H1 (cell line): ENCODE data around the gene SIPA1L3. TPM values are rescaled to one million over a fixed set of nuclear protein-coding genes. Genes with fewer than 3 reads are reported as not detected.

Experiments used
- CTCF ChIA-PET: fragments of 300-600 bp; sonication (Branson Sonifier 250); formaldehyde crosslinking; loops from one replicate; lab custom pipeline; 2021; ENCODE audit not compliant: partially characterized antibody; lab: Charles Lee
- POLR2A ChIA-PET: fragments of 300-600 bp; sonication (Branson Sonifier 250); formaldehyde crosslinking; loops from one replicate; lab custom pipeline; 2021; ENCODE audit warnings: inconsistent platforms; ENCODE audit not compliant: partially characterized antibody; lab: Charles Lee
- DNase-seq, 2 experiments: peaks; one replicate each; pipeline versions ENCODE4 v3.0.0 to v3.0.0-alpha.2; 2010 to 2022; ENCODE audit warnings: low spot score in 2 of 2, low read depth in 1 of 2, mixed read lengths in 1 of 2
- FAIRE-seq: peaks from 2 replicates; lab custom pipeline; 2011; peaks lifted over from hg19 to GRCh38; lab: Jason Lieb, UNC
- H2AFZ ChIP-seq: 2 replicates; pipeline ENCODE4 v1.8.1; 2012; ENCODE audit warnings: low read length, inconsistent platforms
- H2AK5ac ChIP-seq: 2 replicates; pipeline ENCODE4 v1.6.1; 2013; ENCODE audit warnings: low read depth, low read length
- H2BK120ac ChIP-seq: replicated peaks from 2 replicates; pipeline ENCODE3; 2013; ENCODE audit warnings: low read depth, low read length, inconsistent platforms
- H2BK12ac ChIP-seq: 2 replicates; pipeline ENCODE4 v1.6.1; 2013; ENCODE audit warnings: low read depth, low read length
- H2BK15ac ChIP-seq: 2 replicates; pipeline ENCODE4 v1.6.1; 2013; ENCODE audit warnings: low read length
- H2BK20ac ChIP-seq: 2 replicates; pipeline ENCODE4 v1.6.1; 2013; ENCODE audit warnings: low read length
- H2BK5ac ChIP-seq: 2 replicates; pipeline ENCODE4 v1.6.1; 2013; ENCODE audit warnings: low read depth, low read length
- H3K14ac ChIP-seq: 2 replicates; pipeline ENCODE4 v1.6.1; 2013; ENCODE audit warnings: inconsistent platforms; ENCODE audit not compliant: insufficient read length
- H3K18ac ChIP-seq: 2 replicates; pipeline ENCODE4 v1.6.1; 2013; ENCODE audit warnings: low read length; ENCODE audit errors: extremely low read depth
- H3K23ac ChIP-seq: 2 replicates; pipeline ENCODE4 v1.6.1; 2013; ENCODE audit warnings: inconsistent platforms; ENCODE audit not compliant: insufficient read length
- H3K23me2 ChIP-seq: 2 replicates; pipeline ENCODE4 v1.6.1; 2013; ENCODE audit warnings: low read depth, low read length
- H3K27ac ChIP-seq: 2 replicates; pipeline ENCODE4 v1.6.1; 2011; ENCODE audit warnings: low read depth, low read length, inconsistent platforms
- H3K27me3 ChIP-seq, 4 experiments: replicated peaks in 1 of 4; 1 replicate in 1 of 4; 2 replicates in 3 of 4; pipeline versions ENCODE4 v1.6.1 to v1.8.1; 2011 to 2013; ENCODE audit warnings: low read length in 3 of 4, mild to moderate bottlenecking in 3 of 4, inconsistent platforms in 2 of 4, mixed read lengths in 2 of 4, moderate library complexity in 1 of 4; ENCODE audit not compliant: control insufficient read depth in 3 of 4, insufficient read depth in 3 of 4; ENCODE audit errors: extremely low read depth in 1 of 4
- H3K36me3 ChIP-seq, 4 experiments: 2 replicates each; pipeline versions ENCODE4 v1.6.1 to v1.8.1; 2011 to 2013; ENCODE audit warnings: mild to moderate bottlenecking in 4 of 4, low read length in 3 of 4, moderate library complexity in 2 of 4, control low read depth in 1 of 4, inconsistent platforms in 1 of 4; ENCODE audit not compliant: insufficient read depth in 4 of 4, control insufficient read depth in 2 of 4
- H3K4ac ChIP-seq: replicated peaks from 2 replicates; pipeline ENCODE3; 2013; ENCODE audit warnings: low read length, low read depth, mixed read lengths, inconsistent platforms; ENCODE audit not compliant: insufficient read length
- H3K4me1 ChIP-seq, 4 experiments: replicated peaks in 1 of 4; 1 replicate in 1 of 4; 2 replicates in 3 of 4; pipeline versions ENCODE4 v1.6.1 to v1.8.1; 2011 to 2013; ENCODE audit warnings: low read length in 3 of 4, inconsistent platforms in 2 of 4, mixed read lengths in 1 of 4; ENCODE audit not compliant: insufficient read depth in 4 of 4, control insufficient read depth in 3 of 4
- H3K4me2 ChIP-seq, 2 experiments: 2 replicates each; pipeline versions ENCODE4 v1.6.1 to v1.8.1; 2011 to 2013; ENCODE audit warnings: low read depth in 2 of 2, low read length in 2 of 2, control low read depth in 1 of 2, inconsistent platforms in 1 of 2, mild to moderate bottlenecking in 1 of 2; ENCODE audit not compliant: insufficient read depth in 1 of 2
- H3K4me3 ChIP-seq, 4 experiments: fragments of 200-600, 300-600 bp in 1 of 4; sonication (generic), shearing (Covaris generic), sonication (Bioruptor Twin) in 1 of 4; 2 replicates each; pipeline versions ENCODE4 v1.5.1 to v1.8.1; 2011 to 2016; ENCODE audit warnings: low read length in 4 of 4, low read depth in 3 of 4, control low read depth in 2 of 4, inconsistent platforms in 2 of 4, mild to moderate bottlenecking in 2 of 4, mixed read lengths in 1 of 4, moderate library complexity in 1 of 4; ENCODE audit not compliant: insufficient read depth in 2 of 4; ENCODE audit errors: extremely low read depth in 1 of 4
- H3K56ac ChIP-seq: replicated peaks from 2 replicates; pipeline ENCODE3; 2013; ENCODE audit warnings: low read depth, mild to moderate bottlenecking, mixed read lengths, low read length, inconsistent platforms; ENCODE audit not compliant: insufficient read length
- H3K79me1 ChIP-seq: 2 replicates; pipeline ENCODE4 v1.6.1; 2013; ENCODE audit warnings: low read depth, low read length, control low read depth
- H3K79me2 ChIP-seq, 2 experiments: 2 replicates each; pipeline versions ENCODE4 v1.6.1 to v1.8.1; 2012 to 2013; ENCODE audit warnings: low read length in 2 of 2, mild to moderate bottlenecking in 2 of 2, inconsistent platforms in 1 of 2; ENCODE audit not compliant: insufficient read depth in 2 of 2, control insufficient read depth in 1 of 2
- H3K9ac ChIP-seq, 4 experiments: replicated peaks in 1 of 4; 1 replicate in 1 of 4; 2 replicates in 3 of 4; pipeline versions ENCODE4 v1.6.1 to v1.8.1; 2011 to 2013; ENCODE audit warnings: low read depth in 3 of 4, low read length in 3 of 4, control low read depth in 2 of 4, mild to moderate bottlenecking in 2 of 4, moderate library complexity in 2 of 4, inconsistent platforms in 1 of 4; ENCODE audit errors: extremely low read depth in 1 of 4
- H3K9me3 ChIP-seq, 2 experiments: 2 replicates each; pipeline versions ENCODE4 v1.6.1 to v1.8.1; 2012 to 2013; ENCODE audit warnings: mild to moderate bottlenecking in 2 of 2, moderate library complexity in 2 of 2, control low read depth in 1 of 2, inconsistent platforms in 1 of 2, low read depth in 1 of 2, low read length in 1 of 2, mixed read lengths in 1 of 2; ENCODE audit not compliant: insufficient read depth in 2 of 2
- H4K20me1 ChIP-seq, 2 experiments: replicated peaks in 1 of 2; 2 replicates each; pipeline versions ENCODE3 to v1.8.1; 2011 to 2013; ENCODE audit warnings: inconsistent platforms in 2 of 2, low read length in 2 of 2, mild to moderate bottlenecking in 1 of 2; ENCODE audit not compliant: insufficient read depth in 2 of 2, control insufficient read depth in 1 of 2
- H4K5ac ChIP-seq: 2 replicates; pipeline ENCODE4 v1.6.1; 2013; ENCODE audit warnings: low read length, low read depth, mixed read lengths, inconsistent platforms; ENCODE audit not compliant: insufficient read length
- H4K8ac ChIP-seq: 2 replicates; pipeline ENCODE4 v1.8.0; 2013; ENCODE audit warnings: mild to moderate bottlenecking, moderate library complexity, low read length, inconsistent platforms; ENCODE audit not compliant: insufficient read depth; ENCODE audit errors: extremely low read depth
- H4K91ac ChIP-seq: replicated peaks from 2 replicates; pipeline ENCODE3; 2013; ENCODE audit warnings: low read length, mixed read lengths, inconsistent platforms; ENCODE audit not compliant: insufficient read length
- CEBPB ChIP-seq: IDR thresholded peaks from 2 replicates; pipeline ENCODE4 v1.6.1; 2012; ENCODE audit warnings: low read depth, low read length
- CHD1 ChIP-seq: IDR thresholded peaks from 2 replicates; pipeline ENCODE4 v1.6.1; 2012; ENCODE audit warnings: low read depth, low read length, improper control_type of control experiment
- E2F6 ChIP-seq: IDR thresholded peaks from 2 replicates; pipeline ENCODE4 v1.6.1; 2012; ENCODE audit warnings: inconsistent platforms
- FOSL1 ChIP-seq: IDR thresholded peaks from 2 replicates; pipeline ENCODE4 v1.6.1; 2011; ENCODE audit warnings: mild to moderate bottlenecking, low read depth, low read length, moderate library complexity; ENCODE audit not compliant: insufficient read depth
- KDM5A ChIP-seq: fragments of 200-600 bp; IDR thresholded peaks from 2 replicates; pipeline ENCODE4 v1.7.1; 2012; ENCODE audit warnings: mild to moderate bottlenecking, low read length, inconsistent platforms, mixed read lengths
- POU5F1 ChIP-seq: IDR thresholded peaks from 2 replicates; pipeline ENCODE4 v1.6.1; 2011; ENCODE audit warnings: low read depth, mild to moderate bottlenecking, low read length, moderate library complexity
- SIX5 ChIP-seq: IDR thresholded peaks from 2 replicates; pipeline ENCODE4 v1.6.1; 2011; ENCODE audit warnings: mild to moderate bottlenecking, low read depth, low read length
- WGBS, 2 experiments: shearing (Covaris generic) in 1 of 2; methylation state at CpG; one replicate each; pipeline versions ENCODE4 v1.1.6 to v1.1.7; 2013 to 2015; ENCODE audit warnings: low lambda C conversion rate in 2 of 2, mixed read lengths in 2 of 2, inconsistent platforms in 1 of 2, low coverage in 1 of 2, missing lambda C conversion rate in 1 of 2; ENCODE audit not compliant: insufficient replicate concordance in 2 of 2, insufficient coverage in 1 of 2, insufficient read length in 1 of 2; ENCODE audit errors: extremely low coverage in 1 of 2, missing lambda C conversion rate in 1 of 2; 5-methylcytosine and 5-hydroxymethylcytosine counted together
- polyA plus RNA-seq, 7 experiments: library from polyadenylated mRNA; depleted of rRNA in 3 of 7; stranded (reverse) in 5 of 7; unstranded in 2 of 7; fragments of >200 nt in 5 of 7; fragments of 200-250 nt in 2 of 7; gene quantifications; 1 replicate in 5 of 7; 2 replicates in 1 of 7; 4 replicates in 1 of 7; pipeline versions ENCODE4 v1.2.1 to v1.2.3, GENCODE V29; 2011 to 2013; ENCODE audit warnings: missing spikeins in 2 of 7, mixed read lengths in 2 of 7
- total RNA-seq: library from RNA; stranded (reverse); fragmentation: NEBNext Ultra II Directional; extraction: Animal tissue kit (Norgen Biotek cat#: 25700); gene quantifications from 2 replicates; pipeline ENCODE4 v1.2.1, GENCODE V29; 2021
- TF ChIP-seq, protein P1 (sequence below), 3 experiments: IDR thresholded peaks; 1 replicate in 2 of 3; 2 replicates in 1 of 3; pipeline versions ENCODE4 v1.5.1 to v1.6.1; 2011; ENCODE audit warnings: low read length in 3 of 3, mild to moderate bottlenecking in 3 of 3, inconsistent platforms in 2 of 3, low read depth in 1 of 3, moderate library complexity in 1 of 3; ENCODE audit not compliant: insufficient read depth in 1 of 3; ENCODE audit errors: control extremely low read depth in 1 of 3

The SIPA1L3 gene
- total and polyA plus RNA-seq, 2 of the 8 experiments (the other 6 are each of a cell fraction or from before 2014, with no cell fraction given): 15.0 to 54.9 TPM

- Histone ChIP-seq H2BK12ac (no peak overlapping the region; the same call in 1 of the 2 replicates), H4K91ac (no peak overlapping the region), H2BK15ac (no peak overlapping the region), H3K27me3 (no peaks in the 10 kb centered on the region), H3K56ac (no peak overlapping the region), H3K4me3 (no peak overlapping the region), H4K20me1 (peaks cover 2 to 7% of the 10 kb centered on the region in 2 experiments), H3K4me1 (peaks cover 5 to 16% (median 10%) of the 10 kb centered on the region in 4 experiments), H3K14ac (no peak overlapping the region), H3K36me3 (peaks cover 0 to 9% (median 0%) of the 10 kb centered on the region in 4 experiments; a peak in 4 of 8 replicates), H2AFZ (no peak overlapping the region)
- no peak for FAIRE-seq
- POLR2A ChIA-PET: interaction anchor here (2.2 kb wide), 1 partner anchor 126 kb away, joined by 7 read pairs; the partner anchor contains the start of gene WDR87
- TF ChIP-seq FOSL1 (no peak), KDM5A (no peak), E2F6 (no peak), POU5F1 (no peak), CEBPB (no peak), CHD1 (no peak), SIX5 (no peak)
- TF ChIP-seq, protein P1, sequence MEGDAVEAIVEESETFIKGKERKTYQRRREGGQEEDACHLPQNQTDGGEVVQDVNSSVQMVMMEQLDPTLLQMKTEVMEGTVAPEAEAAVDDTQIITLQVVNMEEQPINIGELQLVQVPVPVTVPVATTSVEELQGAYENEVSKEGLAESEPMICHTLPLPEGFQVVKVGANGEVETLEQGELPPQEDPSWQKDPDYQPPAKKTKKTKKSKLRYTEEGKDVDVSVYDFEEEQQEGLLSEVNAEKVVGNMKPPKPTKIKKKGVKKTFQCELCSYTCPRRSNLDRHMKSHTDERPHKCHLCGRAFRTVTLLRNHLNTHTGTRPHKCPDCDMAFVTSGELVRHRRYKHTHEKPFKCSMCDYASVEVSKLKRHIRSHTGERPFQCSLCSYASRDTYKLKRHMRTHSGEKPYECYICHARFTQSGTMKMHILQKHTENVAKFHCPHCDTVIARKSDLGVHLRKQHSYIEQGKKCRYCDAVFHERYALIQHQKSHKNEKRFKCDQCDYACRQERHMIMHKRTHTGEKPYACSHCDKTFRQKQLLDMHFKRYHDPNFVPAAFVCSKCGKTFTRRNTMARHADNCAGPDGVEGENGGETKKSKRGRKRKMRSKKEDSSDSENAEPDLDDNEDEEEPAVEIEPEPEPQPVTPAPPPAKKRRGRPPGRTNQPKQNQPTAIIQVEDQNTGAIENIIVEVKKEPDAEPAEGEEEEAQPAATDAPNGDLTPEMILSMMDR (IDR thresholded peaks at IDR 0.05; ENCODE audit: control extremely low read depth in 1 of 3, insufficient read depth in 1 of 3, low read depth in 1 of 3, low read length in 3 of 3): no peak
- TF ChIP-seq, all 59 proteins: peak for 0
- H3K79me2 ChIP-seq: peaks cover 0 to 17% of the 10 kb centered on the region in 2 experiments; a peak in 1 of 4 replicates
- CTCF ChIA-PET: interaction anchor here (1.4 kb wide), 1 partner anchor 27 kb away, joined by 3 read pairs; no protein-coding TSS in a partner anchor
- H3K18ac ChIP-seq: no peak overlapping the region
- no peak overlapping the region for H2BK120ac ChIP-seq
- H2BK5ac ChIP-seq: no peak overlapping the region
- H3K4me2 ChIP-seq: no peak overlapping the region
- H3K9ac ChIP-seq: no peak overlapping the region
- WGBS, 2 experiments: 71% methylated on average over 4 of the region's 4 CpGs; no CpG with 5 or more reads in 1 of the 2 experiments
- H3K9me3 ChIP-seq: 0 out of 4 replicates have a peak, but pooled peaks cover 0 to 4% of the 10 kb centered on the region in 2 experiments
- no peak for DNase-seq
- H3K23ac ChIP-seq: no peak overlapping the region
- H3K79me1 ChIP-seq: peaks cover 9% of the 10 kb centered on the region
- H3K4ac ChIP-seq: no peak overlapping the region
- H3K23me2 ChIP-seq: no peaks in the 10 kb centered on the region; the same call in 1 of the 2 replicates
- no peak overlapping the region for H3K27ac ChIP-seq
- no peak overlapping the region for H4K8ac ChIP-seq
- H2AK5ac ChIP-seq: no peak overlapping the region
- no peak overlapping the region for H4K5ac ChIP-seq
- no peak overlapping the region for H2BK20ac ChIP-seq
Observed at GRCh38 chr19:38032151-38032550, 125.1 kb downstream of the SIPA1L3 start.
